Hypothalamus (tissue), 51 donors: ENCODE results near the gene RNF225.
"Not testable (repeated sequence)": the region's sequence is repeated elsewhere in the genome, so short reads cannot be mapped to it uniquely, and the experiment has no call there.

Experiments used
- DNase-seq, 51 donors: peaks; one replicate each; lab custom pipeline; 2025; lab: John Stamatoyannopoulos, UW

Gene RNF225

GRCh38 chr19:58407658-58408151 lies 12.2 kb downstream of the RNF225 start:
- peak in 1 of 51 donors; percentile 53 for DNase-seq

DNA sequence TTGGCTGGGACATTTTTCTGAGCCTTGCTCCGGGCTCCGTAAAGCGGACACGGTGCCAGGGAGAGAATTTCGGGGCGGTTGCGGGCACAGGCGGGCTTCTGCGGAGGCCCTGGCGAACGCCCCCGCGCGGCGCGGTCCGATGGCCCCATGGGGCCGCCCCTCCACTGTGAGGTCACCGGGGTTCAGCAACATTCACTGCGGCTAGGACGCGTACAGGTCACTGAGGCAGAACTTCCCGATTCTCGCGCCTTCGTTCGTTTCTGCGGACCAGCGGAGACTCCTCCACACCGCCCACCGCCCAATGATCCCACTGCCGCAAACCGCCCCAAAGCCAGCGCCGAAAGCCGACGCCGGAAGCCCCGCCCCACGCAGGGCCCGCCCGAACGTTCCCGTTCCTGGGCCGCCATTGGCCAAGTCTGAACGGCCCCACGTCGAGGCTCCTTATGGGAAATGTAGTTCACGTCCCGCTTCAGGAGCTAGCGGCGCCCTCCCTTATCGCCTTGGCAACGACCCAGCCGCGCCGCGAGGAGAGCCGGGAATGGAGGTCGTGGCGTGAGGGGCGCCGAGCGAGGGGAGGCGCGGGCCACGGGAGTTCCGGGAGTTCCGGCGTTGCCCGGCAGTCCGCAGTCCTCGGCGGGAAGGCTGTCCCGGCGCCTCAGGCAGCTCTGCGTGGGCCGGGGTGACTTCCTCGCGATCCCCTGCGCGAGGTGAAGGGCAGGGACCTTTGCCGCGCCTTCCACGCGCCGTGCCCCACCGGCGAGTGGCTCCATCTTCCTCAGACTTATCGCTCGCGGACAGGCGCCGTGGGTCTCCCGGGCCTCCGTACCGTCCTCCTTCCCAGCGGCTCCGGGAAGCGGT lies 12.9 kb downstream of the RNF225 start, which contains the start of gene ZNF584:
TSS of gene ZNF584 (plus strand) at position 498 of the 858 bp plus-strand sequence. CDS start 499 bp downstream, outside the sequence.
- DNase-seq: peak; percentile 60 to 98 (median 93)

DNA sequence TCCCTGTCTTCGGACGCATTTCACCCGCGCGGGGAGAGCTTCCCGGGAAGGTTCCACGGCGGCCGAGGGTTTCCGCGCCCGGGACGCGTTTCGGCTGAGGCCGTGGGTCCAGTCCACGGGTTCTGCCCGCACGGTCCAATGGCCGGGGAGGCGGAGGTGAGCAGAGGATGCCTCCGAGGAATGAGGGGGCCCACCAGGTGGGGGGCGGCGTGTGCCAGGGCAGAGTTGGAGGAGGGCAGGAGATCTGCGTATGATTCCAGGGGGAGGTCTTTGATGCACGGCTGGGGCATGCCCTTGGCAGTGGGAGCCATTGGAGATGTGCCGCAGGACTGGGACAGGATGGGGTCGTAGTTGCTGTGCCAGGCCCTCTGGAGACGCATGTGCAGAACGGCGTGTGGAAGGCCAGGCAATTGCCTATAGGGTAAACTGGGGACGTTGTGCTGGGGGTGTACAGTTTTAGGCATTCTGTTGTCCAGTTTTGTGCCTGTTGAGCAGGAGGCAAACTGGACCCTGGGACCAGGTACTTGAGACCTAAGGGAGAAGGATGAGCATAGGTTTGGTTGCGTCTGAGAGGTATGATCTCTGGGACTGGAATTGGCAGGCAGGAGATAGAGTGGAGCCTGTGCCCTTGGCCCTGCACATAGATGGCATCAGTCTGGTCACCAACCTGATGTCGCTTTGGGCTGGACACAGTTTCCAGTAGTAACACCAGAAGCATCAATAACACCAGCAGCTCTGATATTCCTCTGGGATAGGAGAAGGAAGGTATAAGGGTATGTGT lies 13.7 kb downstream of the RNF225 start:
- peak in 7 of 51 donors; percentile 11 to 43 (median 28) for DNase-seq

- no peak for DNase-seq
Observed at GRCh38 chr19:58416604-58417003, 21.1 kb downstream of the RNF225 start.

- no peak for DNase-seq
Observed at GRCh38 chr19:58417071-58417470, 21.6 kb downstream of the RNF225 start.

GRCh38 chr19:58428617-58429016 lies 33.2 kb downstream of the RNF225 start:
- DNase-seq: no peak

DNA sequence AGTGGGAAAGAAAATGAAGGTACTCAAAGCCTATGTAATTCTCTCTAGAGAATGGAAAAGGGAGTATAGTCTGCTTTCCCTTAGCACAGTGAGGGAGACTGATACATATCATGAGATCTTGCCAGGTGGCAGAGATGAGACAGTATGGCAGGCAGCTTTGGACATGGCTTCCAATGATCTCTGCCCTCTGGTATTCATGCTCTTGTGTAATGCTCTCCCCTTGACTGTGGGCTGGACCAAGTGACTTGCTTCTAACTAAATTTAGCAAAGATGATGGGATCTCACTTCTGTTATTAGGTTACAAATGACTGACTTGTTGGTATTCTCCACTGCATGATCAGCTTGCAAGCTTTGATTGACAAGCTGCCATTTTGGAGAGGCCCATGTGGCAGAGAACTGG lies 34.3 kb downstream of the RNF225 start:
- DNase-seq: no peak

DNA sequence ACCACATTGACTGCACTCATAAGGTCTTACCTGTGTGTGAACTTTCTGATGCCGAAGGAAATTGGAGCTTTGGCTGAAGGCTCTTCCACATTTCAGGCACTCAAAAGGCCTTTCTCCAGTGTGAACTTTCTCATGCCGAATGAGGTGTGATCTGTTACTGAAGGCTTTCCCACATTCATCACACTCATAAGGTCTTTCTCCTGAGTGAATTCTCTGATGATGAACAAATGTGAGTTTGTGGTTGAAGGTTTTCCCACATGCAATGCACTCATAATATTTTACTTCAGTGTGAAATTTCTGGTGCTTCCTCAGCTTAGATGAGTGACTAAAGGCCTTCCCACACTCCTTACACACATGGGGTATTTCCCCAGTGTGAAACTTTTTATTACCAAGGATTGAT lies 38.8 kb downstream of the RNF225 start:
- DNase-seq: no peak

DNA sequence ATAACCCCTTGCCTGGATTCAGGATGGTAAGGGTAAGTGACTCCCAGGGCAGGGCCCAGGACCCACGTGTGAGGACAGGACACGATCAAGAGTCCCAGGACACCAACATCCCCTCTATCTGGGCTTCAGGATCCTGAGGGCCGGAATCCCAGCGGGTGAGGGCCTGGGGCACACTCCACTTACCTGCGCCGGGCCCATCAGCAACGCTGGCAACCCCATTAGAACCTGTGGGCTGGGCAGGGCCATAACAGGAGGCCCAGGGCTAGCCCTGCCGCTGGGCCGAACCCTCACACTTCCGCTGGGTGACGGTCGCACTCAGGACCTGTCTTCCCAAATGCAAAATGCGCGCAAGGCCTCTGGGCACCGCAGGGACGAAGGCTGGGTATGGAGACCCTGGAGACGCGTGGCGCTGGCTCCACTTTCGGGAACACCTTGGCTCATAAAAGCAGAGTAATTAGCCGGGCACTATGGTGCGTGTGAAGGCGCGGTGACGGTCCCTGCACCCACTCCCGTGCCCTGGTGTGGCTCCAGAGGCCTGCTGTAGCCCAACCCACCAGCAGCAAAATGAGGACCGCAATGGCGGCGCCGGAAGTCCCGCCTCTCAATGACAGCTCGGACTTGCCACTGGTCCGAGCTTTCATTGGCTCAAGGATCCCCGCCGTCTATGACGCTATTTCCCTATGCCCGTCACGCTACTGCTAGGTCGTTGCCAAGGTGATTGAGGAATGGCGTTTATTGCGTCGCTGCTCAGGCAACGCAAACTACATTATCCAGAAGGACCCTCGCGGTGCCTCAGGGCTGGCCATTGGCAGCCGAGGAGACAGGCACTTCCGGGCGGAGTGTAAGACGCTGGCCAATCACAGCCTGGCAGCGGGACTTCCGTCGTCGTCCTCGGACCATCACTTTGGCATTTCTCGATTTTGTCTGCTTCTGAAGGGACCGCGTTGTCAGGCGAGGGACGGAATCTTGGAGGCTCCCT lies 44.4 kb downstream of the RNF225 start, which contains the start of gene ZNF132:
TSS of gene ZNF132 (minus strand) at position 578 of the 979 bp plus-strand sequence. CDS start at position 246, 332 bp downstream.
- peak; percentile 71 to 100 (median 98) for DNase-seq

DNA sequence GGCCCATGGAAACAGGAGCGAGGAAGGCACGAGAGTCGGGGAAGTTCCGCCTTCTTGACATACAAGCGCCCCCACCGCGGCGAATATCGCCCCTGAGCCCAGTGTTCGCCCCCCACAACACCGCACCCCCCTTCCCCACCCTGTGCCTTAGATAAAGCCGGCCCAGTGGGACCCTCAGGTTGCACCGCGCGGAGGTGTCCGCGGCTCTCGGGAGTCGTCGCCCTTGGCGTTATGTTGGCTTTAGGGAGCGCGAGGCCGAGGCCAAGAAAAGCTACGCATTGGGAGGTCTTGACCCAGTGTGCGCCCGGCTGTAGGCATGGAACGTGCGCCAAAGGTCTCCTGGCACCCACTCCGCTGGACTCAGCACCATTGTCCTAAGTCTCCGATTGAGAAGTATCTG lies 45.1 kb downstream of the RNF225 start:
- DNase-seq: peak in 3 of 51 donors; percentile 26 to 42 (median 33)

GRCh38 chr19:58442986-58443385 lies 47.5 kb downstream of the RNF225 start:
- DNase-seq: not testable (repeated sequence)
